GM21737 (cell line): Measurements from ENCODE around the gene NCOA6.

Experiments
- ATAC-seq: cut with Tn5 transposase; IDR thresholded peaks from one replicate; pipeline ENCODE4 v1.9.1; 2021; ENCODE audit warnings: mild to moderate bottlenecking, moderate library complexity; ENCODE audit not compliant: unreplicated experiment

The NCOA6 gene

DNA sequence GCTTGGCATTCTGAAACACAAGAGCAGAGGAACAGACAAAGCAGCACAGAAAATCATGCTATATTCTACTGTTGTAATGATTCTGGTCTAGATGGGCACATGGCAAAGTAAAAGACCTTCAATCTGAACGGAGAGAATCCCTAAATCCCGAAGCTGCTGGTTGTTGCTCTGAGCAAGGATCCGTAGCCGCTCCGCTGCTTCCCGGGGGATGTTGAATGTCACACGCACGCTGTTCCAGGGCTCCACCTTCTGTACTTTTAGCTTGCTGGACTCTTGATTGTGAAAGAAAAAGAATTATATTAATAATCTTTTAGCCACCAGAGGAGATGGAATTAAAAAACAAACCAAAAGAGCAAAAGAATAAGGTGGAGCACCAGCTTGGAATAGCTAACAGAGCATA lies 49.3 kb downstream of the NCOA6 start:
- ATAC-seq = no peak

DNA sequence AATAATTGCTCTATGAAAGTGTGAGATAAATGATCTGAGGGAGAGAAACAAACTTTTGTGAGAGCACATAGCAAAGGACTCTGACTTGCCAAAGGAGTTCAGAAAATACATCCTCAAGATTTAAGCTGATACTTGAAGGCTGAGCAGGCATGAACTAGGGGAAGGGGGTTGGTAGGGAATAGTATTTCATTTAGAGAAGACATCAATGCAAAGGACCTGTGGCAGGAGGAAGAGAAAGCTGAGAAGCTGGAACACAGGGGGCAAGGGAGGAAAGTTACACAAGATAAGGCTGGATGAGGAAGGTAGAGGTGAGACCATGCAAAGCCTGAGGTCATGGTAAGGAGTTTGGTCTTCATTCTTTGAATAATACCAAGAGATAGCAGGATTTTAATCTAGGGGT lies 50.6 kb downstream of the NCOA6 start:
- ATAC-seq = no peak

DNA sequence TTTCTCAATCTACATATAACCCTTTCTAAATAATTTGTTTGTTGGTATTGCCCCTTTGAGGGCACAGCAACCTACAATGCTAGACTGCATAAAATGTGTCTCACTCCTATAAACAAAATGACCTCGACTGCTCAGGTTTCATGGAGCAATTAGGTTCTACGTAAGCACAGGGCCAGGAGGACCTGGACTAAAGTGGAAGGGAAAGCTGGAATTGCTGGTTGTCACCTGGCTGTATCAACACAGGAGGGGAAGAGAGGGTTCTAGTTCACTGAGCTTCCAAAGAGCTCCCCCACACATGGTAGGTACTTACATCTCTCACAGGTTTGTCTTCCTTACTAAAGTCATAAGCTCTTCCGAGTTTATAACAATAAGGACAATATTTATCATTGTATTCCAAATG lies 51.0 kb downstream of the NCOA6 start:
- no peak for ATAC-seq

DNA sequence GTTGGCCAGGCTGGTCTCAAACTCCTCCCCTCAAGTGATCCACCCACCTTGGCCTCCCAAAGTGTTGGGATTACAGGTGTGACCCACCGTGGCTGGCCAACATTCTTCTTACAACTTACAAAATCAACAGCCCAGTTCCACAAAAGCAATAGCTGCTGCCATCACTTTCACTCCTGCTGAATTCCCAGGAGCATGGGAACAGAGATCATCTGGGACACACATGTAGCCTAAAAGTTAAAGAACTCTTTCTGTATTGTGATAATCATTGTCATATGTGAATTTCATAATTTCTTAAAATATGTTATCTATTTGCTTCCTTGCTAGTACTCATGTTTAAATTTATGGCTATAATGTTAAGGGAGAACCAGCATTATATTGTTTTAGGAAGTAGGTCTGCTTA lies 51.7 kb downstream of the NCOA6 start:
- no peak for ATAC-seq

DNA sequence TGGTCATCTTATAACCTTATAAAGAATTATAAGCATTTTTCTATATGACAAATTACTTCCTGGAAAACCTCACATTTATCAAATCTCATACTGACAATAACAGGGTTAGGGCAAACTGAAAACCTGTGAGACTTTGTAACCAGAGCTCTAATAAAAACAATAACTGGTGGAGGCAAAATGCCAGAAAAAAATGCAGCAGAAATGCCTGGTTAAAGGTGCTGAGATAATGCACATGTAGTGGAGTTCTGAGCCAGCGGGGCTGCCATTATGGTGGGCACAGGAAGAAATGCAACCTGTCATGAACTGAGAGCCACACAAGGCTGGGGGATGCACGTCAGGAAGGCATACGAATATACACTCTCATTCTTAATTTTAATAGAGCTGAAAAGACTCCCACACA lies 53.0 kb downstream of the NCOA6 start:
- ATAC-seq = no peak

DNA sequence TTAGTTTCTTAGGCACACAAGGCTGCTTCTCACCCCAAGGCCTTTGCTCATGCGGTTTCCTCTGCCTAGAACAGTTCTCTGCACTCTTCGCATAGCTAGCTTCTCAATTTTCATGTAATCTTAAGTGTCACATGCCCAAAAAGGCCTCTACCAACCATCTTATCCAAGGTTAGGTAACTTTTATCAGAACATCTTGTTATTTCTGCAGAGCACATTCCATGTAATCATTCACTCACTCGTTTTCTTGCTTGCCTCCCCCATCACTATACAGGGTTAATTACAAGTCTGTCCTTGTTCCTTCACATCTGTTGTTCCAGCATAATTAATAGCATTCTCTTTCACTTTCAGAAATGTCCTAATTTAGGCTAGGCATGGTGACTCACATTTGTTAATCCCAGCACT lies 53.8 kb downstream of the NCOA6 start:
- no peak for ATAC-seq

DNA sequence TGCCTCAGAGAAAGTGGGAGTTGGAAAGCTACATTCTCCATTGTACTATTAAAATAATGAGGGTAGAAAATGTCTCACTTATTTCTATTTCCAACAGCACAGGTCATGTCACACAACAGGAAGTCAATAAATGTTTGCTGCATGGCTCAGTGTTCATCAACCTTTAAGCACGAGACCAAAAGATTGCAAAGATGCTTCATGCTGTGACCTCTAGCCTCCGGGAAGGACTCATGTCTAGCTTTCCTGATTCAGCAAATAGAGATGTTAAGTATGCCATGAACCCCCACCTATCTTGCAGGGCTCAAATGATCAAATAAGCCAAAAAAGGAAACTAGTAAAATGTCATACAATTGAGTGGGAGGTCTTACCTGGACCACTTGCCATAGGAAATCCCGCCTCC lies 57.4 kb downstream of the NCOA6 start:
- no peak for ATAC-seq

DNA sequence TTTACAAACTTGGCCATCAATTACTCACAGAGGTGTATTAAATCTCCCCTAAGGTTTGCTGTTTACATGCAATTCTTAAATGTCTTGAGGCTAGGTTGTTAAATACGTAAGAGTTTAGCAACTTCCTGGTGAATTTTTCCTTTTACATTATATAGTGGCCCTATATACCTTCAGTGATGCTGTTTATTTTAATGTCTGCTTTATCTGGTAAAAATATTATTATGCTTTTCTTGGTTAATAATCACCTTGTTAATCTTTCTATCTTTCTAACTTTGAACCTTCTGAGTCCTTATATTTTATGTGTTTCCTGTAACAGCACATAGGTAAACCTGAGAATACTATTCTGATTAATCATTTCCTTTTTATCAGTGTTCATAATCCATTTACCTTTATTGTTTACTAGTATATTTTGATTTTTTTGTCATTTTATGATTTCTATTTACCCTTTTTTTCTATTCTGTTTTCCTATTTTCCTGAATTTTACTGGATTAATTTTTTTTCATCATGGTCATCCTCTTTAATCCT lies 63.4 kb downstream of the NCOA6 start:
- no peak for ATAC-seq

DNA sequence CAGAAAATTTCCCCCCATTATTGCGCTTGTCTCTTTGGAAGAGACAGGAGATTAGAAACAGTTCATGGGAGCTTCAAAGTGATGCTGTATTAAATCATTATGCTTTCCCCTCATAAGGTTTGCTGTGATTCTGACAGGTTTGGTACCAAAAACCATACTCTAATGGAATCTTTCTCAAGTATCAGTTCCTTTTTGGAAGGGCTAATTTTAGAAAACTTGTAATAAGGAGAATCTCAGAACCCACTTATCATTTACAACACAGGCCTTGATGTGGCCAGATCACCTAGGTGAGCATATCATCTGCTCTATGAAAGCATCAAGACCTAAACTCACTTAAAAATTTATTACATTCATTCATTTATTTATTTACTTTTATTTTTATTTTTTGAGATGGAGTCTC lies 70.1 kb downstream of the NCOA6 start:
- ATAC-seq = no peak

DNA sequence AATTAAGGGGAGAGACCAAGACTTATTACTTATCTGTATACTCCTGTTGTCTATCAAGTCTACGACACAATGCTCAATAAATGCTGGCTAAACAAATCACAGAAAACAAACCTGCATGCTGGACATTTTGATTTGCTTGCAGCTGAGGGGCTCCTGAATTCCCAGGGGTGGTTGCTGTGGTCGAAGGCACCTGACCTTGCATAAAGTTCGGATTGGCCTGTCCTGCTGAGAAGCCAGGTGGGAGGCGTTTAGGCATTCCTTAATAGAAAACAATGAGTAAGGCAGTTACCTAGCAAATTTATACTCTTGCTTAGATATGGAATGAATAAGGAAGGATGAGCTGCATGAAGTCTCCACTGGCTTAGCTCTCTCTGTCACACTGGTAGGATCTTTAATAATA lies 70.8 kb downstream of the NCOA6 start:
- ATAC-seq = no peak

DNA sequence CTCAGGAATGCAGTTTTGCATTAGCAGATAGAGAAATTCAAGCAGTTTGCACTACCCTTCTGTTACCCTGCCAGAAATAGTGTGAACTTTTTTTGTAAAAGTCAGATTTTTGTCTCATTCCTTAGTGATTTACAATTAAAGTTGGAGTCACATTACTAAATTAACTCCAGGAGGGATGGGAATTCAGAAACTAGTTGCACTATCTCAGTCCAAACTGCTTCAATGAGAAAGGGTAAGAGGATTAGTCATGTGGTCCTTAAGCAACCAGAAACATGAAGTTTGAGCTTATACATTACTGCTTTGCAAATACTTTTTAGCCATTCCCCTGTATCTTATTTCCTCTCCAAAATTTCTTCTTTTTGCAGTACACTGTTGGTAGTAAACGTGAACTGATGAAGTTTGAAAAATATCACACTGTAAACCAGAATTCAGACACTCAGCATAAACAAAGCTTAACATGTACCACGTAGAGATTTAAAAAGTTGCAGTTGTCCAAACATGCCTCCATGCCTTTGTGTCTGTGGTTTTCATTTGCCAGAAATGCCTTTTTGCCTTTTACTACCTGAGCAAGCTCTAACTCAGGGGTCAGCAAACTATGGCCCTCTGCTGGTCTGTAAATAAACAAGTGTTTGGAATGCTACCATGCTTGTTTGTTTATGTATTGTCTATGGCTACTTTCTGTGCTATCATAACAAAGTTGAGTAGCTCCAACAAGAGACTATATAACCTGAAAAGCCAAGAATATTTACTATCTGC lies 71.6 kb downstream of the NCOA6 start:
- ATAC-seq = no peak

DNA sequence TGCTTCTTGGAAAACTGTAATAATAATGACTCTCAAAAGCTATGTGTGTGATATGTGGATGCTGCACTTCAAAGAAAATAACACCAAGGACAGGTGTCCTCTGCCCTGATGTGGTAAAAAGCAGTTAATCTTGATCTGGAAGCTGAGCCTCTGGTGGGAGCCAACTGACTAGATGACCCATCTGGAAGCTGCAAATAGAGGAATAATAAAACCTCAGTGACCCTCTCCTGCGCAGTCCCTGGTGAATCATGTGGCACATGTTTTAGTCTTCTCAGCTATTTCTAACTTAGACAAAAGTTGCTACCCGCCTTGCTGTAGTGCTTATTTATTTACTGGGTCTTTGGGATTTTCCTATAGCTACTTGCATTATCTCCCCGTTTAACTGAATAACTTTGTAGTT lies 74.0 kb downstream of the NCOA6 start:
- no peak for ATAC-seq

DNA sequence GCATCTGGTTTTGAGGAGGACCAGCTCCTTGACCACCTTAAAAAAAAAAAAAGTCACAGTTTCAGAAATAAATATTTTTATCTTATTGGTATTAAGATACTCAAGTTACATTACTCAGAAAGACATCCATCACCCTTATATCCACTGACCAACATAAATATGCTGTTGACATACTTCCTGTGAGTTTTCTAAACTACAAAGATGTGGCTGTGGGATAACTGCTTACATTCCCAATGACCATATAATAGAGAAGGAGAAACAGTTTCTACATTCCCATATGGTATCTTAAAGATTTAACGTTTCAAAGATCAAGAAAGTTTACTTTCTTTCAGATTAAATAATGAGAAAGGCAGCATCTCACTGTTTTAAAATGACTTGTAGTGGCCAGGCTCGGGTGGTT lies 75.0 kb downstream of the NCOA6 start:
- ATAC-seq = no peak

DNA sequence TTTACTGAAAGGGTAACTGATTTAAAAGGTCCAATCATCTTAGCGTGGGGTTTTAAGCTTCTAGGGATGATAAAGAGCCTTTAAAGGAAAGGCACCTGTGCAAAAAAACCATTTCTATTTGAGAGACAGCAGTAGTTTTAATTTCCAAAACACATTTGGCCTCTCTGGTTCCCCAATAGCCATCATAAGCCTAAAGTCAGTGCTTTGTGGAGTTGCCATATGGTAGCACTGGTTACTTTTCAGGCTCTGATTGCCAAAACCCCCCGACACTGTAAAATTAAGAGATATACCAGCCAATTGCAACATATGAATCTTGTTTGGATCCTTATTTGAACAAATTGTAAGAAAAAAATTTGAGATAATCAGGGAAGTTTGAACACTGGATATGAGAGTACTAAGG lies 76.7 kb downstream of the NCOA6 start:
- no peak for ATAC-seq

DNA sequence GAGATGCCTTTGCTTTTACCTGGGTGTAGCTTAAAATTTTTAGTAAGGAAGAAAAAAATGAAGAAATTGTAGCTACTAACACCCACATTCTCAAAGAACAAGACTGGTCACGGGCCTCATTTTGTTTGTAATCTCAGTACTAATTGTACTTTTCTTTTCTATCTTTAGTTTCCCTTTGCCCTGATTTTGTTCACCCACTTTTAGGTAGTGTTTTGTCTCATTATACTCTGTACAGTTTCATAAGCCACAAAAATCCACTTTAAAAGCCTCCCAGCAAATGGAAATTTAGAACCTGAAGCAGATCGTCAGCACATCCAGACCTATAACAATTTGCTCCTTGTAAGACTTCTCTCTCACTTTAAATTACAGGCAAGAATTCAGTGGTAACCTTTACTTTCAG lies 78.0 kb downstream of the NCOA6 start:
- ATAC-seq = no peak

DNA sequence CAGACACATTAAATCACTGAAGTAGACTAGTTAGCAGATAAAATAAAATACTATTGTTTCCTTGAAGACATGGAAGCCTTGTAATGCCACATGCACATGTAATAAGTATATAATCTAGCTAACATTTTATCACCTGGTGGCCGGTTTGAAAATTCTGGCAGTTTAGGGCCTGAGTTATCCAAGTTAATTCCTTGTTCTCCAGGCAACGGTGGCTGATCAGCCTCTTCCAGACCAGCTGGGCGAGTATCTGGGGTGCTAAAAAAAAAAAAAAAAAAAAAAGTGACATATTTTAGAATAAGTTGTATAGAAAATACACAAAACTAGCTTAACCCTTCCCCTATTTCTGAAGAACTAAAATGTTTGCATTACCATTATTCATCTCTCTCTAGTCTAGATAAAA lies 78.8 kb downstream of the NCOA6 start:
- ATAC-seq = no peak

DNA sequence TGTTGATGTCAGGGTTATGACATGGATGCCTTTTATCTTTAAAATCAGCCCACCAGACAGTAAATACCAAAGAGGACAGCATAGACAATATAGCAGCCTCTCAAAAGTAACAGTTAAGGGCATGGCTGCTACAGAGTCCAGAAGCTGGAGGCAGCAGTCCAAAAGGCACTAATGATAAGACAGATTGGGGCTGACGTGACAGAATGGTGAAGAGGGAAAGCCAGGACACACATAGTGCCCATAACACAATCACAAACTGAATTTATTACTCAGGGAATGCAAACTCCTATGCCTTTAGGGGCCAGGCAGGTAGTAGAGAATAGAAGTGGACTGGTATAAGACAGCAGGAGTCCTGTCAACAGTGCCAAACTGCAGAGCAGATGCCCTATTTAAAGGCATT lies 80.6 kb downstream of the NCOA6 start:
- ATAC-seq = no peak

DNA sequence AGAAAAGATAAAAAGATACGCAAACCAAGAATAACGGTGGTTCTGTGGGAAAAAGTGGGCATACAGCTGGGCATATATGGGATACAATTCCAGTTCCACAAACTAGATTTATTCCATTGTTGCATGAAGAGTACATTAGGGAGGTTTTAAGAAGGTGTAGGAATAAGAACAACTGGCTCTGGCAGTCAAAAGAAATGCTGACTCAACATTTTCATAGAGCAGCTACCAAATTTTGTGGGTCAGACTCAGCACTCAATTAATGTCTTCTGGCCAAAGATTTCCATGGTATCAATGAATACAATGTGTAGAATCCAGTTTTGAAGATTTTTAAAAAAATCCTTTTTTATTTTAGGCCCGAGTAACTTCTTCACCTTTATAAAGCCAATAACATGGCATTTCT lies 81.1 kb downstream of the NCOA6 start:
- no peak for ATAC-seq

DNA sequence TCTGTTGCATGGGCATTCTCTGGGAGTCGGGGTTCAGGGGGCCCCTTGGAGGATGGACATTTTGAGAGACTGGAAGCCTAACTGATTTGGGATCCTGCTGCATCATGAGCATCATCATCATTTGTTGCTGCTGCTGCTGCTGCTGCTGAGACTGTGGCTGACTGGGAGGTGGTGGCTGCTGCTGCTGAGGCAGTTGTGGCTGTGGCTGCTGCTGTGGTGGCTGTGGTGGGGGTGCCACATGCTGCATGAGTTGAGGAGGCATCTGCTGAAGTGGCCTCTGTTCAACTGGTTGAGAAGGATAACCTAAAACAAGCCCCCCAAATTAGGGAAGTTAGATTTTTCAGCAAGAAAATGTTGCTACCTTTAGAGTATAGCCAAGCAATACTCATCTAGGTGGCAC lies 82.4 kb downstream of the NCOA6 start:
- ATAC-seq = no peak

DNA sequence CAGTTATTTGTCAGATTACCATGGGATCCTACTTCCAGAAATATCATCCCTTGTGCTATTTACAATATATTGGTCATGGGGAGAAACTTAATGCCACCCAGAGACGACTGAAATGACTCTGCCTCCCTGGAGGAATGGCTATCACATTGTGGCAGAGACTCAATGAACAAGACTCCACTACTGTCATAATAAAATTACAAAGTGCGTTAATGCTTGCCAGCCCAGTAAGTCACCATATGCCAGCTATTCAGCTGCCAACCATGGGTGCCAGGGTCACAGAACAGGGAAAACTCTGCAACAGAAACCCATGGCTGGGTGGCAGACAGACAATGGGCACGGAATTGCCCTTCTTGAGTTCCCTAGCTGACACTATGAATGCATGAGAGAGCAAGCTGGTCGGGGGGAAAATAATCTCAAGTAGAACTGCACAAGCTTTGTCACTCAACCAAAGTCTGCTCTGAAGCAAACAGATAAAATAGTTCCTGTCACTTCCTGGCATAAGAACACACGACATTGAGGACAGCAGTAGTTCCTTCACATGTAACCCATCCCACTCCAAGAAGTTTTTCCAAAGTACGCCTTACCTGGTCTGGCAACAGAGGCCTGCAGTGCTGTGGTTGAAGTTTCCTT lies 89.2 kb downstream of the NCOA6 start:
- no peak for ATAC-seq

DNA sequence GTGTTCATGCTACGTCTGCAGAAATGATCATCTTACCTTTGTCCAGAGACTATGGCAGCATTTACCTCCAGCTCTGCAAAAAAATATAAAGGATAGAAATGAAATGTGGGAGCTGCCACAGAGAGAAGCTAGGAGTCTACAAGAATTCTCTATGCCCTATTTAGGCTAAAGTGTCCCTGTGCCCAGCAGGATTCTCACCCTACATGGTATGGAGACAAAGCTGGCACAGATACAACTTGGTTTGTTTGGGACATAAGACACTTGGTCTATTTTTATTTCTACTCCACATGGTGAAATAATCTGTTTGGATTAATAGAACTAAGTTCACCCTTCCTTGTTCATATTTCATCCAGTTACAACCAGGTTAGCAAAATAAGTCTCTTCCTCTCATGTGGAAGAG lies 92.9 kb downstream of the NCOA6 start:
- no peak for ATAC-seq

DNA sequence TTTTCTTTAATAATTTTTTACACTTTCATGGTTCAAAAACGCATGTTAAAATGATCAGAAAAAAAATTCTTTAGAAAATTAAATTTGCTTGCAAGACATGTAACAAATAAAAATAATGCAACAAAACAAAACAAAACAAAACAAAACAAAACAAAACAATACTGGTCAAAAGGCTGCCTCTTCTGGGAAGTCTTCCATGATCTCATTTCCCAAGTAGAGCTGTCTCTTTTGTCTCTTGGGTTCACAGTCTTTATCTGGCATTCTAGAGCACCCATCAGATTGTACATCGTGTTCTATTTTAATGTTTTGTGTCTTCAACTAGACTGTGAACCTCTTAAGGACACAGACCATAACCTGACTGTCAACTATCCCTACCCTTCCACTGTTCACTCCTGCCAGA lies 96.0 kb downstream of the NCOA6 start:
- no peak for ATAC-seq

DNA sequence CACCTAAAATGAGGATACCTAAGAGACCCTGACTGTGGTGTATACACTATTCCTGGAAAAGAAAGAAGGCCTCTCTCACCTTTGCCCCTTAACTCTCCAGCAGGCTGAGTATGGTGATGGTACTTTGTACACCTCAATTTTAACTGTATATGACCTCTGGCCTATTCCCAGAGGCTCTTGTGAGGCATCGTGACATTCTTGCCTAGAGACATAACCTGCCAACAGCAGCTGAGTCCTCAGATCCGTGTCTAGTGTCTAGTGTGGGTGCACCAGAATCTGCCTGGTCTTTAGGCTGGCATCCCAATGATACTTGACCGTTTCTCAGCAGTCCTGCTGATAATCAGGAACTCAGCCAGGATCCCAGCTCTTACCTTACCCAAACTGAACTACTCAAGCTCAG lies 101.3 kb downstream of the NCOA6 start:
- ATAC-seq = no peak
